ENCODE results near the gene GBF1. TPM values are rescaled to one million over a fixed set of nuclear protein-coding genes. Genes with fewer than 3 reads are reported as not detected.

Gene GBF1
- total RNA-seq, 2 donors from 2014 or later, result 44.2 to 47.6 TPM

DNA sequence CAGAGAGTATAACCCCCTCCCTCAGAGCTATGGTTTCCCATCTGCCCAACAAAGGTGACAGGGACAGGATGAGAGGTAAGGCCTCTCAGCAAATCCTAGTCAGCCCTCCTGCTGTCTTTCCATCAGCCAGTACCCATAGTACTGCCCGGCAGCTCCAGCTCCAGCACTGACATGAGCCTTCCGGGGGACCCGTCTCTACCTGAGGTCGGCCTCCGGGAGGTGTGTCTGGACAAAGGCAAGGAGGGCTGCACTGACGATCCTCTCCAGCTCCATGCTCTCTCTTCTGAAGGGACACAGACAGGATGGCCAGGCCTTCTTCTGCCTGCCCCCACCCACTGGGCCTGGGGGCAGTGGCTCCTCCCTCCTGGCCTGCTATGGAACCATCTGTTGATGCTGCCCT, 179.6 kb downstream of the GBF1 start:
- H3K27ac Mint-ChIP-seq, result no peak overlapping the region
- DNase-seq, result no peak
- no peak overlapping the region for H3K4me3 Mint-ChIP-seq
- peaks cover 2% of the 10 kb centered on the region in 2 donors for H3K36me3 Mint-ChIP-seq (ENCODE audit: insufficient read depth in 2 of 2)
- ATAC-seq (replicated peaks in 1 of 2), result no peak
- peaks cover 49% of the 10 kb centered on the region for H3K4me1 Mint-ChIP-seq (ENCODE audit: low read depth)
- no peaks in the 10 kb centered on the region for H3K27me3 Mint-ChIP-seq (ENCODE audit: low read depth)
- H3K9me3 Mint-ChIP-seq, result no peaks in the 10 kb centered on the region

GRCh38 chr10:102425444-102425843, 180.1 kb downstream of the GBF1 start:
- Mint-ChIP-seq H3K27me3 (ENCODE audit: low read depth) (no peaks in the 10 kb centered on the region), H3K27ac (no peak overlapping the region), H3K4me1 (ENCODE audit: low read depth) (peaks cover 43% of the 10 kb centered on the region), H3K9me3 (no peaks in the 10 kb centered on the region), H3K36me3 (ENCODE audit: insufficient read depth in 2 of 2) (peaks cover 2% of the 10 kb centered on the region in 2 donors), H3K4me3 (no peak overlapping the region)
- DNase-seq (no peak), ATAC-seq (replicated peaks in 1 of 2) (no peak)

- ATAC-seq (replicated peaks in 1 of 2) (no peak), DNase-seq (no peak)
- no peak overlapping the region for H3K4me3 Mint-ChIP-seq
- H3K36me3 Mint-ChIP-seq (ENCODE audit: insufficient read depth in 2 of 2), result peaks cover 0 to 2% of the 10 kb centered on the region in 2 donors
- no peaks in the 10 kb centered on the region for H3K9me3 Mint-ChIP-seq
- peak overlapping the region; percentile 7 for H3K27ac Mint-ChIP-seq
- H3K4me1 Mint-ChIP-seq (ENCODE audit: low read depth), result peaks cover 48% of the 10 kb centered on the region
- H3K27me3 Mint-ChIP-seq (ENCODE audit: low read depth), result no peaks in the 10 kb centered on the region
Measured at GRCh38 chr10:102426803-102427287, 181.5 kb downstream of the GBF1 start.

- H3K9me3 Mint-ChIP-seq, result no peaks in the 10 kb centered on the region
- no peak overlapping the region for H3K4me3 Mint-ChIP-seq
- DNase-seq (no peak), ATAC-seq (replicated peaks in 1 of 2) (no peak)
- H3K36me3 Mint-ChIP-seq (ENCODE audit: insufficient read depth in 2 of 2), result peaks cover 2 to 6% of the 10 kb centered on the region in 2 donors
- no peak overlapping the region for H3K27ac Mint-ChIP-seq
- no peaks in the 10 kb centered on the region for H3K27me3 Mint-ChIP-seq (ENCODE audit: low read depth)
- peaks cover 52% of the 10 kb centered on the region for H3K4me1 Mint-ChIP-seq (ENCODE audit: low read depth)
Measured at GRCh38 chr10:102429468-102429867, 184.1 kb downstream of the GBF1 start.

- no peaks in the 10 kb centered on the region for H3K27me3 Mint-ChIP-seq (ENCODE audit: low read depth)
- peak overlapping the region; percentile 84 to 96 for H3K4me3 Mint-ChIP-seq
- DNase-seq (no peak), ATAC-seq (replicated peaks in 1 of 2) (no peak)
- peaks cover 2 to 6% of the 10 kb centered on the region in 2 donors for H3K36me3 Mint-ChIP-seq (ENCODE audit: insufficient read depth in 2 of 2)
- H3K27ac Mint-ChIP-seq, result peak overlapping the region; percentile 96
- H3K9me3 Mint-ChIP-seq, result no peaks in the 10 kb centered on the region
- H3K4me1 Mint-ChIP-seq (ENCODE audit: low read depth), result peaks cover 59% of the 10 kb centered on the region
Measured at GRCh38 chr10:102431452-102432124, 186.3 kb downstream of the GBF1 start.

Other genes starting within 250 kb of the GBF1 start
- gene ARMH3, start 189.4 kb upstream of the GBF1 start, total RNA-seq, result 10 to 100 TPM; 20.1 to 23.1 TPM
- gene HPS6, start 180.2 kb upstream of the GBF1 start, total RNA-seq, result 10 to 100 TPM; 11.8 to 14.0 TPM
- gene LDB1, start 125.2 kb upstream of the GBF1 start, total RNA-seq, result 10 to 100 TPM; 65.1 to 71.2 TPM
- gene PPRC1, start 112.5 kb upstream of the GBF1 start, total RNA-seq, result 10 to 100 TPM; 42.6 to 51.4 TPM
- gene NOLC1, start 93.1 kb upstream of the GBF1 start, total RNA-seq, result 100 to 1,000 TPM in 1 of 2 donors, 10 to 100 TPM in 1; 98.2 to 124 TPM
- under 1 TPM in 1 of 2 donors, not detected in 1; 0.24 TPM for gene ELOVL3, start 19.2 kb upstream of the GBF1 start, total RNA-seq
- under 1 TPM; 0.24 to 0.28 TPM for gene PITX3, start 4.0 kb upstream of the GBF1 start, total RNA-seq
- gene NFKB2, start 150.2 kb downstream of the GBF1 start, total RNA-seq, result 100 to 1,000 TPM; 472 to 564 TPM
- gene PSD, start 173.3 kb downstream of the GBF1 start, total RNA-seq, result 10 to 100 TPM in 1 of 2 donors, 1 to 10 TPM in 1; 8.6 to 11.7 TPM
- gene FBXL15, start 175.3 kb downstream of the GBF1 start, total RNA-seq, result 10 to 100 TPM; 15.3 TPM
- 10 to 100 TPM; 78.7 to 79.5 TPM for gene CUEDC2, start 187.0 kb downstream of the GBF1 start, total RNA-seq
- under 1 TPM in 1 of 2 donors, not detected in 1; 0.21 TPM for gene C10orf95, start 206.0 kb downstream of the GBF1 start, total RNA-seq